ENCODE data around the gene AHDC1. TPM values are rescaled to one million over a fixed set of nuclear protein-coding genes. Genes with fewer than 3 reads are reported as not detected.
"Not testable (repeated sequence)": the region's sequence is repeated elsewhere in the genome, so short reads cannot be mapped to it uniquely, and the experiment has no call there.

AHDC1 gene
- total RNA-seq, 2 experiments from 2014 or later: 15.3 to 19.3 TPM

GRCh38 chr1:27503033-27503432, 100.9 kb downstream of the AHDC1 start:
- Mint-ChIP-seq H3K9me3 (no peaks in the 10 kb centered on the region), H3K4me1 (no peaks in the 10 kb centered on the region), H3K4me3 (no peak overlapping the region), H3K36me3 (ENCODE audit: low read depth) (no peaks in the 10 kb centered on the region), H3K27ac (no peak overlapping the region), H3K27me3 (no peaks in the 10 kb centered on the region)
- POLR2A ChIA-PET: no interaction called here
- no peak for DNase-seq
- CTCF ChIA-PET: no interaction called here

- H3K27ac Mint-ChIP-seq; H3K4me1 Mint-ChIP-seq; DNase-seq; H3K4me3 Mint-ChIP-seq; H3K27me3 Mint-ChIP-seq; H3K9me3 Mint-ChIP-seq; H3K36me3 Mint-ChIP-seq (ENCODE audit: low read depth); POLR2A ChIA-PET; CTCF ChIA-PET: not testable (repeated sequence)
Observed at GRCh38 chr1:27501159-27501558, 102.8 kb downstream of the AHDC1 start.

GRCh38 chr1:27499142-27499541, 104.8 kb downstream of the AHDC1 start:
- CTCF ChIA-PET: interaction anchor here (0.9 kb wide), 1 partner anchor 25 kb away, joined by 3 read pairs; no protein-coding TSS in a partner anchor
- H3K4me1 Mint-ChIP-seq: no peaks in the 10 kb centered on the region
- POLR2A ChIA-PET: no interaction called here
- DNase-seq: no peak
- H3K36me3 Mint-ChIP-seq (ENCODE audit: low read depth): no peaks in the 10 kb centered on the region
- no peaks in the 10 kb centered on the region for H3K27me3 Mint-ChIP-seq
- H3K27ac Mint-ChIP-seq: no peak overlapping the region
- H3K4me3 Mint-ChIP-seq: no peak overlapping the region
- no peaks in the 10 kb centered on the region for H3K9me3 Mint-ChIP-seq

- Mint-ChIP-seq H3K27me3 (no peaks in the 10 kb centered on the region), H3K9me3 (no peaks in the 10 kb centered on the region), H3K4me1 (peaks cover 19% of the 10 kb centered on the region), H3K4me3 (no peak overlapping the region), H3K36me3 (ENCODE audit: low read depth) (no peaks in the 10 kb centered on the region), H3K27ac (no peak overlapping the region)
- no peak for DNase-seq
- ChIA-PET CTCF (interaction anchor here (0.8 to 1.4 kb wide), 5 partner anchors 13 to 166 kb away, joined by 3 to 5 read pairs (median 3); no protein-coding TSS in a partner anchor), POLR2A (interaction anchor here (0.5 kb wide), 1 partner anchor 12 kb away, joined by 6 read pairs; no protein-coding TSS in a partner anchor)
Observed at GRCh38 chr1:27496604-27497155, 107.3 kb downstream of the AHDC1 start.

DNA sequence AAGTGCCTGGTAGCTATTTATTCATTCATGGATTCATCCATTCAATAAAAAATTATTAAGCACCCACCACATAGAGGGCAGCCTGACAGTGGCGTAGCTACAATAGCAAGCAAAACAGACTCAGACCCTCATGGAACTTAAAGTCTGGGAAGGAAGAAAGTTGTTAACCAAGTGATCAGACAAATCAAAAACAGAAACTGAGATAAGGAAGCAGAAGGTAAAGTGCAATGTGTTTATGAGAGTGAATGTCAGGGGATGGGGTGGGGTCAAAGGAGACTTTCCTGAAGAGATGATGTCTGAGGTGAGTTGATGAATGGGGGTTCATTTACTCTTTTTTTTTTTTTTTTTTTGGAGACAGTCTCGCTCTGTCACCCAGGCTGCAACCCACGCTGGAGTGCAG, 111.1 kb downstream of the AHDC1 start:
- no peak for DNase-seq
- H3K4me3 Mint-ChIP-seq: no peak overlapping the region
- no peaks in the 10 kb centered on the region for H3K9me3 Mint-ChIP-seq
- POLR2A ChIA-PET: no interaction called here
- H3K27me3 Mint-ChIP-seq: no peaks in the 10 kb centered on the region
- CTCF ChIA-PET: interaction anchor here (0.8 to 1.2 kb wide), 2 partner anchors 102 to 177 kb away, joined by 3 read pairs; no protein-coding TSS in a partner anchor
- H3K4me1 Mint-ChIP-seq: peaks cover 43% of the 10 kb centered on the region
- peaks cover 9% of the 10 kb centered on the region for H3K36me3 Mint-ChIP-seq (ENCODE audit: low read depth)
- peak overlapping the region; percentile 34 for H3K27ac Mint-ChIP-seq

- Mint-ChIP-seq H3K4me1 (peaks cover 44% of the 10 kb centered on the region), H3K4me3 (peak overlapping the region; percentile 25), H3K36me3 (ENCODE audit: low read depth) (peaks cover 9% of the 10 kb centered on the region), H3K27me3 (no peaks in the 10 kb centered on the region), H3K27ac (peak overlapping the region; percentile 57), H3K9me3 (no peaks in the 10 kb centered on the region)
- ChIA-PET CTCF (interaction anchor here (0.8 to 1.2 kb wide), 3 partner anchors 53 to 177 kb away, joined by 3 read pairs; no protein-coding TSS in a partner anchor), POLR2A (no interaction called here)
- DNase-seq: no peak
Observed at GRCh38 chr1:27491748-27492700, 111.9 kb downstream of the AHDC1 start.

DNA sequence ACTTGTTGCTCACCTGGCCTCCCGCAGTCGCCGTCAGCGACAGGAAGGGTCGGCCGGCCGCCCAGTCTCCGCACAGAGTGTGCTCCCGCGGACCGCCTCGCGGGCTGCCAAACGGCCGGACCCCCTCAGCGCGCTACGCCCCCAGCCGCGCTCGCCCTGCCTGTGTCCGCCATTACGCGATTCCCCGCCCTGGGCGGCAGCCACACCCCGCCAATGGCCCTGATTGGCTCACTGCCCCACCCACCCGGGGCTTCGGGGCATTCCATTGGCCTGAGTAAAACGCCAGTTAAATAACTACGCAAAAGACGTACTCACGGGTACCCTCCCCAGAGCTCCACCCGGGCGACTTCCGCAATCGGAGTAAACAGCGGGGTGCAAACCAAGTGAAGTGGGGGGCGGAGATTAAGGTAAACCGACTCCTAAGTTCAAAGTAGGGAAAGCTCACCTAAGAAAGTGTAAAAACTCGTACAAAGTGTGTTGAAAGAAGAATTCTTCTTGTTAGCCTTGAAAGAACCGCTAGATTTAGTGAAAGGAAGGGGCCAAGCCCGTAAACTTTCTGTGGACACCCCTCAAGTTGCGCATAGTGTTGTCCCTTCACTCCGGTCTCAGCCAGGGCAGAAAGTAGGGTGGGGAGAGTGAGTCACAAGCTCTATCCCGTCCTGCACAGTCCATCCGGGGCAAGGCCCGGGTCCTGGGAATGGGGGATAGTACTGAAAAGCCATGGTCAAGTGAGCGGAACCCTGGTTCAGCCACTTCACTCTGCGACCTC, 113.8 kb downstream of the AHDC1 start, which contains the start of gene WASF2:
WASF2 (minus strand) TSS at position 195 of the 769 bp plus-strand sequence. CDS start 61,277 bp downstream, outside the sequence.
- POLR2A ChIA-PET: interaction anchor here (0.5 to 1.2 kb wide), 3 partner anchors 32 to 167 kb away, joined by 3 to 4 read pairs (median 4); no protein-coding TSS in a partner anchor
- H3K27me3 Mint-ChIP-seq: no peaks in the 10 kb centered on the region

GRCh38 chr1:27489501-27489972, 114.4 kb downstream of the AHDC1 start:
- CTCF ChIA-PET: interaction anchor here (0.7 to 2.2 kb wide), 4 partner anchors 34 to 702 kb away, joined by 3 to 7 read pairs (median 3); partner anchors contain the start of genes MAP3K6 and PIGV
- POLR2A ChIA-PET: interaction anchor here (0.8 to 1.2 kb wide), 2 partner anchors 32 to 167 kb away, joined by 3 to 4 read pairs; no protein-coding TSS in a partner anchor

More for the DNA sequence above, 113.8 kb downstream of the AHDC1 start, which contains the start of gene WASF2:
- H3K4me3 Mint-ChIP-seq: peak within 1 kb of the TSS; percentile 98
- H3K36me3 Mint-ChIP-seq (ENCODE audit: low read depth): peaks cover 13% of the 10 kb centered on the region
- H3K4me1 Mint-ChIP-seq: peaks cover 44% of the 10 kb centered on the region
- H3K27ac Mint-ChIP-seq: peak within 1 kb of the TSS; percentile 100
- peak; percentile 98 for DNase-seq
- H3K9me3 Mint-ChIP-seq: no peaks in the 10 kb centered on the region
- CTCF ChIA-PET: interaction anchor here (0.6 to 2.2 kb wide), 7 partner anchors 33 to 702 kb away, joined by 3 to 7 read pairs (median 3); partner anchors contain the start of genes MAP3K6 and PIGV

DNA sequence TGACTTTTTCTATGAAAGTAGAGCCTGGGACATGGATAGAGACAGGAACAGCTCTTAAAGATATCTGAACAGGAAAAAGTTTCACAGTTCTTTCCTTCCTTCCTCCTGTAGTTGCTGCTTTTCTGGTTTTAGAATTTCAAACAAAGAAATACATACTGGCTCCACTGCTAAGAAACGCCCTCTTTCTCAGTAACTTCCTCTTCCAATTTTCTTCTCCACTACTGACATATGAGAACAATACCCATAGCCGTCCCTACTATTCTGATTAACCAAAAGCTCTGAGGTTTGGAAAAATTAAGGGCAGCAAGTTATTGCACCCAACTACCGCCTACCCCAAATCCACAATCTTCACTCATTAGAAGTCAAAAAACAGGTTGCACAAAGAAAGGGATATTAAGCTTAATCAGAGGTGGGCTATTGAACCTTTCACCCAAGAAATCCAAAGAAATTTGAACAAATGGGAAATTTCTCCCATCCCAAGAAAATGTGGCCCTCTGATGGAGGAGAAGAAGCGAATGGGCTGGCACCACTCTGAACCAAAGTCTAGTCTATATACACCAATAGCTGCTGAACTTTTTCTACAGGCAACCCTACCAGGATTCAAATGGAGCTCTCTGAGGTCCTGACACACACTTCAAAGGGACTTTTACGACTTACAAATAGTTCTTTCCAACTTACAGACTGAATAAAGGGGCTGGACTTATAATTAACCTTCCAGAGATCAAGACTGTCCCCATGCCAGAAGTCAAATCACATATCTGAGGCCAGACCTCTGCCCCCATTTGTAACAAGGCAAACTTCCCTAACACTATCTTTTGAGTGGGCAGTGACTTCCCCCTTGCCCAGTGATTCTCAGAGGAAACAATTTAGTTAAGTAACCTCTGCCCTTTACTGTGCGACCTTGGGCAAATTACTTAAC, 115.7 kb downstream of the AHDC1 start:
- Mint-ChIP-seq H3K4me3 (peak overlapping the region; percentile 98), H3K27me3 (no peaks in the 10 kb centered on the region), H3K4me1 (peaks cover 44% of the 10 kb centered on the region), H3K9me3 (no peaks in the 10 kb centered on the region), H3K36me3 (ENCODE audit: low read depth) (peaks cover 18% of the 10 kb centered on the region), H3K27ac (peak overlapping the region; percentile 75)
- ChIA-PET CTCF (no interaction called here), POLR2A (interaction anchor here (0.9 kb wide), 1 partner anchor 29 kb away, joined by 4 read pairs; no protein-coding TSS in a partner anchor)
- DNase-seq: peak; percentile 9

More at GRCh38 chr1:27489501-27489972, 114.4 kb downstream of the AHDC1 start:
- H3K9me3 Mint-ChIP-seq: no peaks in the 10 kb centered on the region
- peaks cover 44% of the 10 kb centered on the region for H3K4me1 Mint-ChIP-seq
- DNase-seq: no peak
- H3K4me3 Mint-ChIP-seq: peak overlapping the region; percentile 98
- no peaks in the 10 kb centered on the region for H3K27me3 Mint-ChIP-seq
- peaks cover 16% of the 10 kb centered on the region for H3K36me3 Mint-ChIP-seq (ENCODE audit: low read depth)
- peak overlapping the region; percentile 95 for H3K27ac Mint-ChIP-seq

GRCh38 chr1:27485363-27485762, 118.6 kb downstream of the AHDC1 start:
- Mint-ChIP-seq H3K27ac (no peak overlapping the region), H3K27me3 (no peaks in the 10 kb centered on the region), H3K4me3 (no peak overlapping the region), H3K4me1 (peaks cover 37% of the 10 kb centered on the region), H3K36me3 (ENCODE audit: low read depth) (peaks cover 17% of the 10 kb centered on the region), H3K9me3 (no peaks in the 10 kb centered on the region)
- ChIA-PET CTCF (no interaction called here), POLR2A (no interaction called here)
- no peak for DNase-seq
